ENCODE data around the gene PDE4C. TPM values are rescaled to one million over a fixed set of nuclear protein-coding genes. Genes with fewer than 3 reads are reported as not detected.
"Not testable (repeated sequence)": the region's sequence is repeated elsewhere in the genome, so short reads cannot be mapped to it uniquely, and the experiment has no call there.

Gene PDE4C
- total RNA-seq, 1 donor: not detected

DNA sequence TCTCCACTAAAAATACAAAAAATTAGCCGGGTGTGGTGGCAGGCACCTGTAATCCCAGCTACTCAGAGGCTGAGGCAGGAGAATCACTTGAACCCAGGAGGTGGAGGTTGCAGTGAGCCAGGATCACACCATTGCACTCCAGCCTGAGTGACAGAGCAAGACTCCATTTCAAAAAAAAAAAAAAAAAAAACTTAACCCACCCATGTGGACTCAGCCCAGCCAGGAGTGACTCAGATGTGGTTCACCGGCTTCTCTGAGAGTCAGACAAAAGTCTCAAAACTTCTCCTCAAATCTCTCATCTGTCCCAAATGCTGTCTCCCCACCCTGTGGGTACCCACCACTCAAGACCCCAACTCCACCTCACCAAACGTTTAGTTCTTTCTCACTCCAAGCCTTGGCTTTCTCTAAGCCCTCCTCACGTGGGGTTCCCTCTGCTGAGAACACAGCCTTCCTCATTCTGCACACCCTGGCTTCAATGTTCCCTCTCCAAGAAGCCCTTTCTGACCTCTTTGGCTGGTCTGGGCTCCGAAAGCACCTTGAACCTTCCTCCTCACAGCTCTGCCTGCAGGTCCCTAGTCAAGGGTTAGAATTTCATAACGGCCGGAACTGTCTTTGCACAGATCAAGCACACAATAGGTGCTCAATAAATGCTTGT lies 11.3 kb downstream of the PDE4C start:
- TF ChIP-seq, protein P1, sequence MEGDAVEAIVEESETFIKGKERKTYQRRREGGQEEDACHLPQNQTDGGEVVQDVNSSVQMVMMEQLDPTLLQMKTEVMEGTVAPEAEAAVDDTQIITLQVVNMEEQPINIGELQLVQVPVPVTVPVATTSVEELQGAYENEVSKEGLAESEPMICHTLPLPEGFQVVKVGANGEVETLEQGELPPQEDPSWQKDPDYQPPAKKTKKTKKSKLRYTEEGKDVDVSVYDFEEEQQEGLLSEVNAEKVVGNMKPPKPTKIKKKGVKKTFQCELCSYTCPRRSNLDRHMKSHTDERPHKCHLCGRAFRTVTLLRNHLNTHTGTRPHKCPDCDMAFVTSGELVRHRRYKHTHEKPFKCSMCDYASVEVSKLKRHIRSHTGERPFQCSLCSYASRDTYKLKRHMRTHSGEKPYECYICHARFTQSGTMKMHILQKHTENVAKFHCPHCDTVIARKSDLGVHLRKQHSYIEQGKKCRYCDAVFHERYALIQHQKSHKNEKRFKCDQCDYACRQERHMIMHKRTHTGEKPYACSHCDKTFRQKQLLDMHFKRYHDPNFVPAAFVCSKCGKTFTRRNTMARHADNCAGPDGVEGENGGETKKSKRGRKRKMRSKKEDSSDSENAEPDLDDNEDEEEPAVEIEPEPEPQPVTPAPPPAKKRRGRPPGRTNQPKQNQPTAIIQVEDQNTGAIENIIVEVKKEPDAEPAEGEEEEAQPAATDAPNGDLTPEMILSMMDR (IDR thresholded peaks at IDR 0.05; ENCODE audit: insufficient read depth, low read length): no peak
- DNase-seq (ENCODE audit: low read depth): peak; percentile 67
- H3K4me3 ChIP-seq (ENCODE audit: low read depth, low read length): no peak overlapping the region

DNA sequence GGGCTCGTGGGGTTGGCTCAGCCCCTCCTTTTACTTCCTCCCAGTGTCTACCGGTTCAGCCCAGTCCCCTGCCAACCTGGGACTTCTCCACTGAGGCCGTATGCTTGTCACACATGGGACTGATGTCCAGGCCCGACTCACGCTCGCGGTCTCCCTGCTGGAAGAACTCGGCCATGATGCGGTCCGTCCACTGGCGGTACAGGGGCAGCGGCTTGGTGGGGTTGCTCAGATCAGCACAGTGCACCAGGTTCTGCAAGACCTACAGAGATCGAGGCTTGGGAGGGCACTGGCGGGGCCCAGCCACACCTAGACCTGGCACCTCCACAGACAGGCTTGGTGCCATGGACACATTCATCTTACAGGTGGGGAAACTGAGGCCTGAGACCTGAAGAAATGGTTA lies 14.6 kb downstream of the PDE4C start:
- no peak for DNase-seq (ENCODE audit: low read depth)
- H3K4me3 ChIP-seq (ENCODE audit: low read depth, low read length): no peak overlapping the region
- TF ChIP-seq, protein P1 (IDR thresholded peaks at IDR 0.05; ENCODE audit: insufficient read depth, low read length): no peak

DNA sequence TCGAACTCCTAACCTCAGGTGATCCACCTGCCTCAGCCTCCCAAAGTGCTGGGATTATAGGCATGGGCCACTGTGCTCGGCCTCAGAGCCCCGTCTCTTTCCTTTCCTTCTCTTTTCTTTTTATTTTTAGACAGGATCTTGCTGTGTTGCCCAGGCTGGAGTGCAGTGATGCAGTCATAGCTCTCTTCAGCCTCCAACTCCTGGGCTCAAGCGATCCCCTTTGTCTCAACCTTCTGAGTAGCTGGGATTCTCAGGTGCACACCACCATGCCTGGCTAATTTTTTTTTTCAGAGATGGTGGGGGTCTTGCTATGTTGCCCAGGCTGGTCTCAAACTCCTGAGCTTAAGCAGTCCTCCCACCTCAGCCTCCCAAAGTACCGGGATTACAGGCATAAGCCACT lies 16.3 kb downstream of the PDE4C start:
- H3K4me3 ChIP-seq (ENCODE audit: low read depth, low read length); DNase-seq (ENCODE audit: low read depth): not testable (repeated sequence)

DNA sequence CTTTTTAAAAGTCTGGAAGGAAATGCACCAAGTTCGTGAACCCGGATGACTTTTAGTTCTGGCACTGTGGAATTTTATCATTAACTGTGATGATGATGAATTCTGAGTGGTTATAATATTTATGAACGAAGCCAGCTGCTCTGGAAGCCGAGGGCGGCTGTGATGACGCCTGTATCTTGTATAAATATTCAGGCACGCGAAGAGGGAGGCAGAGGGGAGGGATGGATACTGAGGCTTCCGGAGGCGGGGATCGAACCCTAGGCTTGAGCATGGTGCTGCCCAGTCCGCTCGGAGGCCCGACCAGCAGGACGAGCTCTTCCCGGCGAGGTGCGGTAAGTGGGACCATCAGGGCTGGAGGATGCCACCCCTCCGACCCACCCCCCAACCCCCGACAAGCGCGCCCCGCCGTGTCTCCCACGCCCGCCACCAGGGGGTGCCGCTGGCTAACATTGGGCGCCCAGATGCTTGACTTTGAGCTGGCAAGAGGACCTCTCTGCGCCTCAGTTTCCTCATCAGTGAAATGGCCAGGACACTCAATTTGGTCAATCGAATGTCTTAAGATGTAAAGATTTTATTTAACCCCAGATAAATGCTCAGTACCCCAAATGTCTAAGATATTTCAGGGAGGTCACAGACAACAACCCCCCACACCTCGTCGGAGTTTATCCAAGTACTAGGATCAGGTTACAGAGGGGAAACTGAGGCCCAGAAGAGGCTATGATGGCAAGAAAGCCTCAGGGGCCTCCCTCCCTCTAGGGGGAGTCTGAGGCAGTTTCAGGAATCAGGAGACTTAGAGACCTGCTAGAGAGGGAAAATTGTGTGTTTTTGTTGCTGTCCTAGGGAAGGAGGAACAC lies 17.9 kb downstream of the PDE4C start:
- peak overlapping the region; percentile 52 for H3K4me3 ChIP-seq (ENCODE audit: low read depth, low read length)
- DNase-seq (ENCODE audit: low read depth): peak; percentile 96
- TF ChIP-seq, protein P1 (IDR thresholded peaks at IDR 0.05; ENCODE audit: insufficient read depth, low read length): peak; percentile 52

DNA sequence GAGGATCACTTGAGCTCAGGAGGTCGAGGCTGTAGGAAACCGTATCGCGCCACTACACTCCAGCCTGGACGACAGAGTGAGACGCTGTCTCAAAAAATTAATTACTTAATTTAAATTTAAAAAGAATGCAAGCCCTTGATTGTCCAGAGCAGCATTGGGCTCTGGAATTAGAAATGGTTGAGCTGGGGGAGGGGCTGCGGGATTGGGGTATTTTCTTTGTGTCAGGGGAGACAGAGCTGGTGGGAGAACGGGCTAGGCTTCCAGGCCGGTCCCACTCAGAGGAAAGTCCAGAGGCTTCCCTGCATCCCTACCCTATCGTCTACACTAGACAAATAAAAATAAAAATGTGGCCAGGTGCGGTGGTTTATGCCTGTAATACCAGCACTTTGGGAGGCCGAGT lies 20.2 kb downstream of the PDE4C start:
- H3K4me3 ChIP-seq (ENCODE audit: low read depth, low read length): no peak overlapping the region
- TF ChIP-seq, protein P1 (IDR thresholded peaks at IDR 0.05; ENCODE audit: insufficient read depth, low read length): no peak
- no peak for DNase-seq (ENCODE audit: low read depth)

DNA sequence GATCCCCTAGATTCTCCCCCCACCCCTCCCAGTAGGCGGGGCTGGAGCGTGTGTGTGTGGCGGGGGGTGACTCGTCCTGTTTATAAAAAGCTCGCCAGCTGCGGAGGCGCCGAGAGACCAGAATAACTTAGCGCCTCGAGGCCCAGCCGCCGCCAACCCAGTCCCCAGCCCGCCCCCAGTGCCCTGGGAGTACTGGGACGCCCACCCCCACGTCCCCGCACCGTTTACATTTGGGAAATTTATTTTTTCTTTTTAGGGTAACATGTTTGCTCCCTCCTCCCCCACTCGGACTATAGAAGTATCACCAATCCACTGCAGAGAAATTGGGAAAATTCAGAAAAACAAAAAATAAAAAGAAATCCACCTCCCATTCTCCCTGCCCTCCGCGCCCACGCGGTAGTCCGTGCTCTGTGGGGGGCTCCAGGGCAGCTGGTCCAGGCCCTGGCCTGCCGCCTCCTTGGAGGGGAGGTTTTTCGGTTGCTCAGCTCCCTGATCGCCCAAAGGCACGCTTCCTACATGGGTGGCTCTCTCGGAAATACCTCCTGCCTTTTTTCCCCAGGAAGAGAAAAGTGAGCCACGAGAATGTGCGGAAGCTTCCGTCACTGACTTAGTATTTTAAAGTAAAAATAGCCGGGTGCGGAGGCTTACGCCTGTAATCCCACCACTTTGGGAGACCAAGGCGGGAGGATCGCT lies 20.9 kb downstream of the PDE4C start:
- peak; percentile 79 for DNase-seq (ENCODE audit: low read depth)
- TF ChIP-seq, protein P1 (IDR thresholded peaks at IDR 0.05; ENCODE audit: insufficient read depth, low read length): no peak
- H3K4me3 ChIP-seq (ENCODE audit: low read depth, low read length): peak overlapping the region; percentile 73

All from fibroblast of the aortic adventitia (primary cell).